Umbilical cord (tissue), 2 donors: ENCODE results near the gene SGSM2. TPM values are rescaled to one million over a fixed set of nuclear protein-coding genes. Genes with fewer than 3 reads are reported as not detected.
"Not testable (repeated sequence)": the region's sequence is repeated elsewhere in the genome, so short reads cannot be mapped to it uniquely, and the experiment has no call there.

Experiments used
- DNase-seq: peaks from one replicate; pipeline ENCODE4 v3.0.0-alpha.2; 2015; ENCODE audit warnings: low spot score
- total RNA-seq: library from RNA; depleted of rRNA; stranded (reverse); fragments of >200 nt; gene quantifications from one replicate; pipeline ENCODE4 v1.2.3, GENCODE V29; 2014; ENCODE audit warnings: low replicate concordance; ENCODE audit not compliant: insufficient read depth

SGSM2 gene, protein sequence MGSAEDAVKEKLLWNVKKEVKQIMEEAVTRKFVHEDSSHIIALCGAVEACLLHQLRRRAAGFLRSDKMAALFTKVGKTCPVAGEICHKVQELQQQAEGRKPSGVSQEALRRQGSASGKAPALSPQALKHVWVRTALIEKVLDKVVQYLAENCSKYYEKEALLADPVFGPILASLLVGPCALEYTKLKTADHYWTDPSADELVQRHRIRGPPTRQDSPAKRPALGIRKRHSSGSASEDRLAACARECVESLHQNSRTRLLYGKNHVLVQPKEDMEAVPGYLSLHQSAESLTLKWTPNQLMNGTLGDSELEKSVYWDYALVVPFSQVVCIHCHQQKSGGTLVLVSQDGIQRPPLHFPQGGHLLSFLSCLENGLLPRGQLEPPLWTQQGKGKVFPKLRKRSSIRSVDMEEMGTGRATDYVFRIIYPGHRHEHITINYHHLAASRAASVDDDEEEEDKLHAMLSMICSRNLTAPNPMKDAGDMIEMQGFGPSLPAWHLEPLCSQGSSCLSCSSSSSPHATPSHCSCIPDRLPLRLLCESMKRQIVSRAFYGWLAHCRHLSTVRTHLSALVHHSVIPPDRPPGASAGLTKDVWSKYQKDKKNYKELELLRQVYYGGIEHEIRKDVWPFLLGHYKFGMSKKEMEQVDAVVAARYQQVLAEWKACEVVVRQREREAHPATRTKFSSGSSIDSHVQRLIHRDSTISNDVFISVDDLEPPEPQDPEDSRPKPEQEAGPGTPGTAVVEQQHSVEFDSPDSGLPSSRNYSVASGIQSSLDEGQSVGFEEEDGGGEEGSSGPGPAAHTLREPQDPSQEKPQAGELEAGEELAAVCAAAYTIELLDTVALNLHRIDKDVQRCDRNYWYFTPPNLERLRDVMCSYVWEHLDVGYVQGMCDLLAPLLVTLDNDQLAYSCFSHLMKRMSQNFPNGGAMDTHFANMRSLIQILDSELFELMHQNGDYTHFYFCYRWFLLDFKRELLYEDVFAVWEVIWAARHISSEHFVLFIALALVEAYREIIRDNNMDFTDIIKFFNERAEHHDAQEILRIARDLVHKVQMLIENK
- 33.5 TPM for total RNA-seq

DNA sequence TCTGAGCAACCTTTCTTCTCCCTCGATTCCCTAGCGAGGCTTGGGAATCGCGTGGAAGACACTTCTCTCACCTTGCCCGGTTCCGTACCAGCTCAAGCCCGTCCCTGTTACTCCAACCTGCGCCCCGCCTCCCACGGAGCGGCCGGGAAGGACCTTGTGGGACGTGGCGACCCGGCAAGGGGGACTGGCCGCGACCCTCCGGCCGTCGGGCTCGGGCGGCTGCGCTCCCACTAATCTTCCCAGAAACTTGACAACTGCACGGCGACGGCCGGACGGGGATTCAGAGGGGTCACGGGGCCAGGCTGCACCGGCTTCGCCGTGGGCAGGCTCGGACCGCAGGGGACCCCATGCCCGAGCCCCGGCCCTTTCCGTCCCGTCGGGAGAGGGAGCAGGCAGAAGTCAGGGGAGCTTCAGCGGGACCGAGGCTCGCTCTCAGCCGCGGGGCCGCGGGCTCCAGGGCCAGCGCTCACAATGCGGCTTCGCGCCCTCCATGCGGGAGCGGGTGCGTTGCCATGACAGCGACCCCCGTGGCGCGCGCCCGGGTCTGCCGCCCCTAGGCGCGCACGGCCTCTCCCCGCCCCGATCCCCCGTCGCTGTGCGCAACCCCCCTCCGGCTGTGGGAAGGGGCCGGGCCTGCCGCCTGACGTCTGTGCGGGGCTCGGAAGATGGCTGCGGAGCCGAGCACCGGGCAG, at the start of gene SGSM2:
SGSM2 (plus strand) TSS at position 650 of the 692 bp plus-strand sequence. CDS start 188 bp downstream, outside the sequence.
- peak; percentile 65 for DNase-seq

DNA sequence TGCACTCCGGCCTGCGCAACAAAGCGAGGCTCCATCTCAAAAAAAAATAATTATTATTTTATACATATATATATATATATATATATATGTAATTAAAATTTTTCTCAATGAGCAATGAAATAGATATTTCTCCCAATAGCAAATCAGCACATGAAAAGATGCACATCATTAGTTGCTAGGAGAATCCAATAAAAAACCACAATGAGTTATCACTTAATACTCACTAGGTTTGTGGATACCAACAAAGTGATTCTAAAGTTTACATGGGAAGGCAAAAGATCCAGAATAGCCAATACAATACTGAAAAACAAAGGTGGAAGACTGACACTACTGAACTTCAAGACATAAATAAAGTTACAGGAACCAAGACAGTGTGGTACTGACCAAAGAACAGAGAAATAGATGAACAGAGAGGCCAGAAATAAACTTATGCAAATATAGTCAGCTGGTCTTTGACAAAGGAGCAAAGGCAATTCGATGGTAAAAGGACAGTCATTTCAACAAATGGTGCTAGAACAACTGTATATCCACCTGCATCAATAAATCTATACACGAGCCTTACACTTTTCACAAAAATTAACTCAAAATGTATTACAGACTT, 47.3 kb upstream of the SGSM2 start:
- no peak for DNase-seq

DNA sequence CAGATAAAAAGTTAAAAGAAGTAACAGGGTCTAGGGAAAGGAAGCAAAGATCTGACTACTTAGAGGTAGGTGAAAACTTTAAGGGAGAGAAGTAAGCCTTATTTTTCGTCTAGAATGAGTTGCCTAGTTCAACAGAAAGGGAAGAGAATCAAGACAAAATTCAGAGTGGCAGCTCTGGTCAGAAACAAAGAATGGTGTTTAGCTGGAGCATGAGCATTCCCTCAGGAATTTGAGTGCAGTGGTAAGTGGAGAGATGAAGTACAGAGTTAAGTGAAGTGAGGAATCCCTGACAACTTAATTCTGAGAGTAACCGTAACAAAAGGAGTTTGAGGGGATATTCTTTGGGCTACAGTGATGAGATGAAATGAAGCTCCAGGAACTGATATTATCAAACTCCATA, 45.2 kb upstream of the SGSM2 start:
- DNase-seq: no peak

DNA sequence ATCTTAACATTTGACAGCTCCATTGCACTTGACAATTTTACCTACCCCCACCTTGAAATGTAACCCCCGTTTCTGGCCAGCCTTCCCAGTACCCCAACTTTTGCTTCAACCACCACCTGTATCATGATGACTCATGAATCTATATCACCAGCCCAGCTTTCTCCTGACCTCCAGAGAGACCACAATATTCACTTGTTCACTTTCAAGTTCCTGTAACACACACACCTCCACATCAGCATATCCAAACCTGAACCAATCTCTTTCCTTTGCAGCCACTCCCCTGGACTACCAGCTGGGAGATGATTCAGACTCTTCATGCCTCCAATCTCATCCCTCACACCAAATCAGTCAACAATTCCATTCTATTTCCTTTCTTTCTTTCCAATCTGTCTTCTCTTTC, 41.7 kb upstream of the SGSM2 start:
- DNase-seq: no peak

DNA sequence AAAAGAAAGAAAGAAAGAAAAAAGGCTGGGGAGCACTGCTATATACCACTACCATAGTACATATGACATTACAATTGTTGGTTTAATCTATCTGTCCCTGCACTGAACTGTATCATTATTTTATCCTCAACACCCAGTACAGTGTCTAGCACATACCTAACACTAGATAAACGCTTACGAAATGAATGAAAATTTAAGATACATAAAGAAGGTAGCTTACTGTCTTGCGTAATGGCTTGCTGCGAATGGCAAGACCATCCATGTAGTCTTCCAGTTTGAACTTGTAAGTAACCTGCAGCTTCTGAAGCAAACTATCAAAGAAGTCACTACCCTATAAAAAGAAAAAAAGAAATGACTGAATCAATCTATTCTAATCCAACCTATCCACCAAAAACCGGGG, 40.3 kb upstream of the SGSM2 start:
- DNase-seq: no peak

DNA sequence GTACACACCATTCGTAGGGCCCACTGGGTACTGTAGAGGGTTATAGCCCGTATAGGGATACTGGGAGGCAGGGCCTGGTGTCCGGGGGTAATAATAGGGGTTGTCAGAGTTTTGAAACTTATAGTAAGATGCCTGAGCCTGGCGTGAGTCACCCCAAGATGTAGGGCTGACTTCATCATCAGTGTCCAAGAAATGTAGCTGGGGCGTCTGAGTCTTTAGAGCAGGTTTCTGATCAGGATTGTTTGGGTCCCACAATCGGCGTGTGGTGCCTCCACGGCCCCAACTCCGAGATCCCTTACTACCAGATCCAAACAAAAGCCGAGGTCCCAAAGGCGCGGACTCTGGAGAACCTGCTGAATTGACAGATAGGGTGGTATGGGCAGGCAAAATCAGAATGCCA, 38.2 kb upstream of the SGSM2 start:
- no peak for DNase-seq

DNA sequence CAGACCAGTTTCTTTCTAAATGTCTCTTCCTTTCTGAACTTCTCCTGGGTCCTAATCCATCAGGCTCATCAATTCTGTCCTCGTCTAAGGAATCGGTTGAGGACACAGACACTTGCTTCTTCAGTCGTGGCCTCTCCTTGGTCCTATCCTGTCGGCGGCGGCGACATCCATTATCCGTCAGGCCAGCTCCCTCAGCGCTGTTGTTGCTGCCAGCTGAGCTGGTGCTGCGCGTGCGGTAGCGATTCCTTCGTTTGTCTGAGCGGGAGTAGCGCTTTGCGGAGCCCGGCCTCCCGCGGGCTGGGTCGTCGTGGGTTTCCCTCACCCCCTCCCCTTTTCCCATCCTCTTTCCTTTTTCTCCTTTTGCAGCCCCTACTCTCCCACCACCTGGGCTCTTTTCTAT, 37.5 kb upstream of the SGSM2 start:
- DNase-seq: no peak

DNA sequence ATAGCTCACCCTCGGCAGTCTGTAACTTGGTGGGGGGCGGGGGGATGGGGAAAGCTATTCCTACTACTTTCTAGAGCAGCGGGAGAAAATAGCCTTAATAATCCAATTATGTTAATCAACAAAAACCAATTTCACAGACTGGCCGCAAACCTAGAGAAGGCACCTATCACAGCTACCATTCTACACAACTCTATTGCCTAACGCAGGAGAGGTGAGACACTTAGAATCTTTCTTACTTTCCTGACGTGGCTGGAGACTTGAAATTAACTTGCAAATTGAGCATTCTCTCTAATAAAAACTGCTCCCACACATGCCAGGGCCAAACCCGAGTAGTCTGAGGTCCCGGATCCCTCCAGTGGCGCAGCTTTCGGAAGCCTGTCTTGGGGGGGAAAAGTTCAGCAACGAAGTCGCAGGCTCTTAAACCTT, 34.5 kb upstream of the SGSM2 start:
- no peak for DNase-seq

DNA sequence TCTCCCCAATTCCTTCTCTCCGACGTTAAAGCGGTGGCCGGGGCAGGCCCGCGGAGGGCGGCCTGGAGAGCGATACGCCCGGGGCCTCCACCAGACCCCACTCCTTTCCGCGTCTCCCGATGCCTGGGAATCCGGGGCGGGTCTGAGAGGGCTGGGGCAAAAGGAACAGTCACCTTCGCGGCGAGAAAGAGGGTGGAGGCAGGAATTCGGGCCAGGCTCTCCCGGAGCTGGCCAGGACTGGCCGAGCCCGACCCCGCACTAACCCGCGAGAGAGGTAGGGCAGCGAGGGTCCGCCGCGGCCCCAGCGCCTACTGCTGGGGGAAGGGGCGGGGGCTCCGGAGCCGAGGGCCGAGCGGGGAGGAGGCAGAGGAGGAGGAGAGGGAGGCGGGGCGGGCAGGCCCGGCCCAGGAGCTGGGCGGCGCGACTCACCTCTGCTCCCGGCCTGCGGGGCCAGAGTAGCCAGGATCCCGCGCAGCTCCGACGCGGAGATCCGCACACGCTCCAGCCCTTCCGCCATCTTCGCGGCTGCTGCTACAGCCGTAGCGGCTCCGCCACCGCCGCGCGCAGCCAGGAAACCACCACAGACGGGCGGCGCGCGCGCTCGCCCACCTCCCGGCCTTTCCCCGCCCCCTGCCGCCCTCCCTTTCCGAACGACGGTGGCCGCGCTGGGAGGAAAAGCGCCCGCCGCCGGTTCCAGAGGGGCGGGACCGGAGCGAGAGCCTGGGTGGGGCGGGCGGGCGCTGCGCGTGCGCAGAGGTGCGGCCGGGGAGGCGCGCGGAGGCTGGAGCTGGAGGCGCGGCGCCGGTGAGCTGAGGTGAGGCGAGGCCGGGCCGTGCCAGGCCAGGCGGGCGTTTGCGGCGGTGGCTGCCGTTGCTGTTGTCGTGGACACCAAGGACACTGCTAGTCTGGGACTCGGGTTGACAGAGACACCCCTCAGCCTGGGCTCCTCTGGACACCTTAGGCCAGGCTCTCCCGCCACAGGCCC, 33.8 kb upstream of the SGSM2 start, which contains the start of the genes SMG6 and SRR:
SMG6 (minus strand) TSS at position 582 of the 985 bp plus-strand sequence; CDS start at position 517, 65 bp downstream.
SRR (plus strand) TSS at position 747 of the 985 bp plus-strand sequence. CDS start 11,611 bp downstream, outside the sequence.
- peak; percentile 95 for DNase-seq

DNA sequence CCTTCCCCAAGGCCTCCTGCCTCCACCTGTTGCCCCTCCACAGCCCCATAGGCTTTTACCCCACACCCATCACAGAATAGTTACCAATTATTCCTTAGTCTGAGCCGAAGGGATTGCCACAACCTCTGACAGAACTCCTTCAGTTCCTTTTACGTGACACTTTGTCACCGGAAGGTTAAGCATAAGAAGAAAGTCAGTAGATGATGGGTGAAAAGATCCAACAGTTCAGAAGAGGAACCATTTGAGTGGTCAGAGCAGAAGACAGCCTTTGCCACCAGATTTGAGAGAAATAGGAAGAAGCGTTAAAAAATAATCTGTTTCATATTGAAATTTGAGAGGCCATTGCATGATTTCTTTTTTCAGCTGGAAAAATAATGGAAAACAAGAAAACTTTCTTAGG, 32.4 kb upstream of the SGSM2 start:
- no peak for DNase-seq

DNA sequence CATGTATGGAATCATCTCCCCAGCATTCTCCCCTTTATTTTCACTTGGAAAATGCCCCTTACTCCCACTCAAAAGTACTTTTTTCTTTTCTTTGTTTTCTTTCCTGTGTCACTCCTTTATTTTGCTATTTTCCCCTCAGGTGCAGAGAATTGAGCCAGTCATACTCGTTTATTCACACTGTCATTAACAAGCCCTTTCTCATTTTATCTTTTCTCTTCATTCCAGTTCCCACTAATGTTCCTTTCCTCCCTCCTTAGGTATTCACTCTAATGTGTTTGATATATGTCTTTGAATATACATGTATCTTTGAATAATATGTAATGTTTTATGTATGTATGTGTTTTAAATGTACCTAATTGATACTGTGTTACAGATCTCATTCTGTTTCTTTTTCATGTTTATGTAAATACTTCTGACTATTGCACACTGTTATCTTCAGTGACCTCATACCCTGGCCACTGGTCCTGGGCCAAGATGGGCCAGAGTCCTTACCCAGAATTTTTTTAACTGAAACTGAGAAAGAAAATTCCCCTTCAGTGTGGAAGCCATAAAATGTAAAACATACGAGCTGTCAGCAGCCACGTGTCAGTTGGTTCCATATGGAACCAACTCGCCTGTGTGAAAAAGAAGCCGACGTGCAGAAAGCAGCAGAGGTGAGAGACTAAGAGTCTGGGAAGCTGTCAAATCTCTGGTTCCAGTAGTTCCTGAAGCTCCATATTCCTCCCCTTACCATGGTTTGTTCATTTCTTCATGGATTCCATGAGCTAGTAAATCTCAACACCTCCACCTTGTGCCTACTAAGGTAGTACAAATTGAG, 27.8 kb upstream of the SGSM2 start:
- DNase-seq: peak; percentile 25

DNA sequence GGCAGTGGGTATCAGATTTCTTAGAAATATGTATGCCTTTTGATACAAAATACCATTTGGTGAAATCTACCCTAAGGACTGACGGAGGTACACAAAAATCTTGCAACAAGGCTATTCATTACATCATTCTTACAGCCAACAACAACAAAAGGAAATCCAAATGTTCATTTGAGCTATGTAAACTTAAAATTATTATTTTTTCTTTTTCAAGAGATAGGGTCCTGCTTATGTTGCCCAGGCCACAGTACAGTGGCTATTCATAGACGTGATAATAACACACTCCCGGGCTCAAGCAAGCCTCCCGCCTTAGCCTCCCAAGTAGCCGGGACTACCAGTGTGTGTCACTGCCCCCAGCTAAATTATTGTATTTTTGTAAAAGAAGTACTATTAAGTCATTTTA, 24.6 kb upstream of the SGSM2 start:
- no peak for DNase-seq

DNA sequence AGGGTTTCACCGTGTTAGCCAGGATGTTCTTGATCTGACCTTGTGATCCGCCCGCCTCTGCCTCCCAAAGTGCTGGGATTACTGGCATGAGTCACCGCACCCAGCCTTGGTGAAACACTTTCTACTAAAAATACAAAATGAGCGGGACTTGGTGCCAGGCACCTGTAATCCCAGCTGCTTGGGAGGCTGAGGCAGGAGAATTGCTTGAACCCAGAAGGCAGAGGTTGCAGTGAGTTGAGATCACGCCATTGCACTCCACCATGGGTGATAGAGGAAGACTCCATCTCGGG, 20.4 kb upstream of the SGSM2 start:
- not testable (repeated sequence) for DNase-seq

DNA sequence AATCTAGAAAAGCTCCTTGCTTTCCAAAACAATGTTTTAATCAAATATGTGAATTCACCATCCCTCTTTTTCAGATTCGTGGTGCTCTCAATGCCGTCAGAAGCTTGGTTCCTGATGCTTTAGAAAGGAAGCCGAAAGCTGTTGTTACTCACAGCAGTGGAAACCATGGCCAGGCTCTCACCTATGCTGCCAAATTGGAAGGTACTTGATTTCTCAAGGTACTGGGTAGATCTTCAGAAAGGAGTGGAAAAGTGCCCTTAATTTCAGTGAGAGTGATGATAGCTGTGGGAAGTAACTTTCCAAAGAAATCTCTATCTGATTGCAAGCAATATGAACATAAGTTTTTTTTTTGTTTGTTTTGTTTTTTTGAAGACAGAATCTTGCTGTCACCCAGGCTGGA, 19.5 kb upstream of the SGSM2 start:
- no peak for DNase-seq

DNA sequence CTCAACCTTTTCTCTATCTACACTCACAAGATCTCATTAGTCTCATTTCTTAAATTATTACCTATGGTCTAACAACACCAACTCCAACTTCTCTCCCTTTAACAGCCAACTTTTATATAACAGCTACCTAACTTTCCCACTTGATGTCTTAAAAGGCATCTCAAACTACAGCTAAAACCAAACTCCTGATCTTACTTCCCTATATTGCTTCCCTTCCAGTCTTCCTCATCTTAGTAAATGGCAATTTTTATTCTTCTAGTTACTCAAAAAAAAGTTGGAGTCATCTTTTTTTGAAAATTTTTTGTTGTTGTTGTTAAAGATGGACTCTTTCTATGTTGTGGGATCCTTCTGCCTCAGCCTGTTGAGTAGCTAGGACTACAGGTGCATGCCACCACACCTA, 18.2 kb upstream of the SGSM2 start:
- DNase-seq: no peak

DNA sequence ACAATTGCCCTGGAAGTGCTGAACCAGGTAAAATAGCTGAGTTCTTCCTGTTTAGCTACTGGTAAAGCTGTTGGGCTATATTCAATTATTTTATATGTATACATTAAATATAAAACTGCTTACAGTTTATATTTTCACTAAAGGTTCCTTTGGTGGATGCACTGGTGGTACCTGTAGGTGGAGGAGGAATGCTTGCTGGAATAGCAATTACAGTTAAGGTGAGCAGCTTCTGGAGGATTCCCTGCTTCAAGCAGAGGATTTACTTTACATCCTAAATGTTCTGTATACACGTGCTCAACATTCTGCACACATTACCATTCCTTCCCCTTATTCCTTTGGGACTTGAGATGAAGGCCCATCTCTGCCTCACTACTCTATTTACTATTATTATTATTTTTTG, 15.9 kb upstream of the SGSM2 start:
- DNase-seq: no peak

DNA sequence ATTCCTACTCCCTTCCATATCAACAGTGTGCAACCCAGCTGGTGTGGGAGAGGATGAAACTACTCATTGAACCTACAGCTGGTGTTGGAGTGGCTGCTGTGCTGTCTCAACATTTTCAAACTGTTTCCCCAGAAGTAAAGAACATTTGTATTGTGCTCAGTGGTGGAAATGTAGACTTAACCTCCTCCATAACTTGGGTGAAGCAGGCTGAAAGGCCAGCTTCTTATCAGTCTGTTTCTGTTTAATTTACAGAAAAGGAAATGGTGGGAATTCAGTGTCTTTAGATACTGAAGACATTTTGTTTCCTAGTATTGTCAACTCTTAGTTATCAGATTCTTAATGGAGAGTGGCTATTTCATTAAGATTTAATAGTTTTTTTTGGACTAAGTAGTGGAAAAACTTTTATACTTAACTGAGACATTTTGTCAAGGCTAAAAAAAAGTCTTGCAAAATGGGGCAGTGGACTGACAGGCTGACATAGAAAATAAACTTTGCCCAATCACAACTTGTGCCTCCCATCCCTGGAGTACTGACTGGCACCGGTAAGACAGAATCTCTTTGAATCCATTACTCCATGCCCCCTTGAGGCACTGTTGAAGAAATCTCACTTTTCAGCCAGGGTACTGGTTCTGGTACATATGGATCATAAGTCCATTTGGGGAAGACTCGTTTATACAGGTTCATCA, 13.5 kb upstream of the SGSM2 start:
- peak; percentile 24 for DNase-seq

DNA sequence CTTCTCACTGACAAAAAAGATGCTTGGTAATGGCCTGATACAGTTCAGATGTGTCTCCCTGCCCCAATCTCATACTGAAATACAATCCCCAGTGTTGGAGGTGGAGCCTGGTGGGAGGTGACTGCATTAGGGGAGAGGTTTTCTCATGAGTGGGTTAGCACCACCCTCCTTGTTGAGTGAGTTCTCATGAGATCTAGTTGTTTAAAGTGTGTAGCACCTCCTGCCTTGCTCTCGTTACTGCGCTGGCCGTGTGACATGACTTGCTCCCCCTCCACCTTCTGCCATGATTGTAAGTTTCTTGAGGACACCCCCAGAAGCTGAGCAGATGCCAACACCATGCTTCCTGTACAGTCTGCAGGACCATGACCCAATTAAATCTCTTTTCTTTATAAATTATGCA, 6.0 kb upstream of the SGSM2 start:
- no peak for DNase-seq
